KMS-11 (cell line): ENCODE measurements around the gene MYDGF.

Experiments
- H2AFZ ChIP-seq: fragments of 200-600 bp; sonication (generic); 2 replicates; pipeline ENCODE4 v1.6.1; 2016; ENCODE audit warnings: antibody characterized with exemption, mixed run types, low read depth
- H3K27ac ChIP-seq: fragments of 200-600 bp; sonication (generic); 2 replicates; pipeline ENCODE4 v1.6.1; 2016; ENCODE audit warnings: mild to moderate bottlenecking, mixed run types
- H3K27me3 ChIP-seq: fragments of 200-600 bp; sonication (generic); 2 replicates; pipeline ENCODE4 v1.6.1; 2017; ENCODE audit warnings: mild to moderate bottlenecking, low read depth, mixed run types, moderate library complexity; ENCODE audit not compliant: insufficient read depth
- H3K36me3 ChIP-seq: fragments of 200-600 bp; sonication (generic); 2 replicates; pipeline ENCODE4 v1.6.1; 2017; ENCODE audit warnings: mild to moderate bottlenecking, mixed run types; ENCODE audit not compliant: insufficient read depth
- H3K4me1 ChIP-seq: fragments of 200-600 bp; sonication (generic); 2 replicates; pipeline ENCODE4 v1.6.1; 2016; ENCODE audit warnings: mild to moderate bottlenecking, low read depth, mixed run types; ENCODE audit not compliant: poor library complexity, severe bottlenecking
- H3K4me2 ChIP-seq: fragments of 200-600 bp; sonication (generic); 2 replicates; pipeline ENCODE4 v1.7.0; 2016; ENCODE audit warnings: mild to moderate bottlenecking, mixed run types
- H3K4me3 ChIP-seq: fragments of 200-600 bp; sonication (generic); IDR thresholded peaks from 2 replicates; pipeline ENCODE4 v1.6.1; 2017; ENCODE audit warnings: low read depth, low read length, mixed read lengths; ENCODE audit not compliant: insufficient read depth
- H3K79me2 ChIP-seq: fragments of 200-600 bp; sonication (generic); 2 replicates; pipeline ENCODE4 v1.6.1; 2016; ENCODE audit warnings: low read depth, mixed run types; ENCODE audit not compliant: insufficient read depth
- H3K9ac ChIP-seq: fragments of 200-600 bp; sonication (generic); 2 replicates; pipeline ENCODE4 v1.6.1; 2016; ENCODE audit warnings: mild to moderate bottlenecking, mixed run types
- H4K20me1 ChIP-seq: fragments of 200-600 bp; sonication (generic); 2 replicates; pipeline ENCODE4 v1.6.1; 2016; ENCODE audit warnings: mild to moderate bottlenecking, mixed run types; ENCODE audit not compliant: insufficient read depth
- TF ChIP-seq, protein P1 (sequence below): fragments of 200-600 bp; sonication (generic); conservative IDR thresholded peaks from 2 replicates; pipeline ENCODE4 v1.6.1; 2017; ENCODE audit warnings: low read depth, mild to moderate bottlenecking, antibody characterized with exemption, low read length, moderate library complexity, mixed read lengths

MYDGF gene

GRCh38 chr19:4650159-4650558, 20.0 kb downstream of the MYDGF start:
- Histone ChIP-seq H3K27ac (no peak overlapping the region), H3K4me3 (no peak overlapping the region), H4K20me1 (no peaks in the 10 kb centered on the region), H3K27me3 (no peaks in the 10 kb centered on the region), H3K4me1 (peaks cover 6% of the 10 kb centered on the region), H3K79me2 (no peaks in the 10 kb centered on the region), H2AFZ (no peak overlapping the region), H3K9ac (no peak overlapping the region), H3K4me2 (no peak overlapping the region), H3K36me3 (no peaks in the 10 kb centered on the region)
- TF ChIP-seq, protein P1, sequence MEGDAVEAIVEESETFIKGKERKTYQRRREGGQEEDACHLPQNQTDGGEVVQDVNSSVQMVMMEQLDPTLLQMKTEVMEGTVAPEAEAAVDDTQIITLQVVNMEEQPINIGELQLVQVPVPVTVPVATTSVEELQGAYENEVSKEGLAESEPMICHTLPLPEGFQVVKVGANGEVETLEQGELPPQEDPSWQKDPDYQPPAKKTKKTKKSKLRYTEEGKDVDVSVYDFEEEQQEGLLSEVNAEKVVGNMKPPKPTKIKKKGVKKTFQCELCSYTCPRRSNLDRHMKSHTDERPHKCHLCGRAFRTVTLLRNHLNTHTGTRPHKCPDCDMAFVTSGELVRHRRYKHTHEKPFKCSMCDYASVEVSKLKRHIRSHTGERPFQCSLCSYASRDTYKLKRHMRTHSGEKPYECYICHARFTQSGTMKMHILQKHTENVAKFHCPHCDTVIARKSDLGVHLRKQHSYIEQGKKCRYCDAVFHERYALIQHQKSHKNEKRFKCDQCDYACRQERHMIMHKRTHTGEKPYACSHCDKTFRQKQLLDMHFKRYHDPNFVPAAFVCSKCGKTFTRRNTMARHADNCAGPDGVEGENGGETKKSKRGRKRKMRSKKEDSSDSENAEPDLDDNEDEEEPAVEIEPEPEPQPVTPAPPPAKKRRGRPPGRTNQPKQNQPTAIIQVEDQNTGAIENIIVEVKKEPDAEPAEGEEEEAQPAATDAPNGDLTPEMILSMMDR = no peak

GRCh38 chr19:4649392-4650047, 20.6 kb downstream of the MYDGF start:
- TF ChIP-seq, protein P1 = no peak
- Histone ChIP-seq H4K20me1 (no peaks in the 10 kb centered on the region), H3K9ac (no peak overlapping the region), H3K4me2 (no peak overlapping the region), H3K36me3 (no peaks in the 10 kb centered on the region), H3K79me2 (no peaks in the 10 kb centered on the region), H2AFZ (no peak overlapping the region), H3K27ac (no peak overlapping the region), H3K4me1 (no peaks in the 10 kb centered on the region), H3K4me3 (no peak overlapping the region), H3K27me3 (no peaks in the 10 kb centered on the region)

GRCh38 chr19:4647676-4648644, 22.2 kb downstream of the MYDGF start:
- H3K79me2 ChIP-seq = no peaks in the 10 kb centered on the region
- no peaks in the 10 kb centered on the region for H3K36me3 ChIP-seq
- H4K20me1 ChIP-seq = no peaks in the 10 kb centered on the region
- no peak overlapping the region for H3K9ac ChIP-seq
- H3K4me3 ChIP-seq = no peak overlapping the region
- H3K4me1 ChIP-seq = no peaks in the 10 kb centered on the region
- H3K27me3 ChIP-seq = no peaks in the 10 kb centered on the region
- no peak overlapping the region for H3K4me2 ChIP-seq
- TF ChIP-seq, protein P1 = no peak
- H3K27ac ChIP-seq = no peak overlapping the region
- no peak overlapping the region for H2AFZ ChIP-seq

GRCh38 chr19:4645718-4646117, 24.4 kb downstream of the MYDGF start:
- TF ChIP-seq, protein P1 = no peak
- Histone ChIP-seq H3K27ac (no peak overlapping the region), H3K27me3 (no peaks in the 10 kb centered on the region), H3K4me3 (no peak overlapping the region), H3K36me3 (no peaks in the 10 kb centered on the region), H3K9ac (no peak overlapping the region), H3K4me1 (no peaks in the 10 kb centered on the region), H3K79me2 (no peaks in the 10 kb centered on the region), H4K20me1 (no peaks in the 10 kb centered on the region), H3K4me2 (no peak overlapping the region), H2AFZ (no peak overlapping the region)
